ENCODE data around the gene KHDRBS2. TPM values are rescaled to one million over a fixed set of nuclear protein-coding genes. Genes with fewer than 3 reads are reported as not detected.

KHDRBS2 gene
- total and polyA plus RNA-seq, 2 donors (not counting 3 experiments of a cell fraction or from before 2014, with no cell fraction given), result not detected

DNA sequence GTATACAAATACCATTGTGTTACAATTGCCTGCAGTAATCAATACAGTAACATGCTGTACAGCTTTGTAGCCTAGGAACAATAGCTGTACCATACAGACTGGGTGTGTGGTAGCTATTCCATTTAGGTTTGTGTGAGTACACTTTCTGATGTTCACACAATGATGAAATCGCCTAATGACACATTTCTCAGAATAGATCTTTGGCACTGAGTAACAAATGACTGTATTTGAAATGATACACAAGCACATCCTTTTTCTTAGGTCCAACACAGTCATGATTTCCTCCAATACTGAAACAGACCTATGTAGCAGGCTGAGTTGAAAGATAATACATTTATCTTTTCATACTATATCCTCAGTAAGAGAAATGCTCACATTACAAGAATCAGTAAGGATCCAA, 13.9 kb downstream of the KHDRBS2 start:
- BruUV-seq (replicated peaks), result no TSS peak
- Histone ChIP-seq H2AFZ (ENCODE audit: low read depth, low read length) (no peak overlapping the region), H3K4me1 (ENCODE audit: control insufficient read depth, extremely low read depth, insufficient read depth, low read length) (no peaks in the 10 kb centered on the region), H3K9me1 (replicated peaks; ENCODE audit: control insufficient read depth, extremely low read depth, insufficient read depth, low read length) (no peaks in the 10 kb centered on the region), H3K36me3 (ENCODE audit: control insufficient read depth in 2 of 2, extremely low read depth in 1 of 2, insufficient read depth in 2 of 2, low read length in 2 of 2) (no peaks in the 10 kb centered on the region), H3K27me3 (ENCODE audit: control insufficient read depth in 2 of 2, insufficient read depth in 2 of 2, low read length in 2 of 2) (no peaks in the 10 kb centered on the region), H3K4me3 (replicated peaks in 1 of 3; ENCODE audit: insufficient read depth in 1 of 3, low read depth in 1 of 3, low read length in 3 of 3) (no peak overlapping the region), H3K9me3 (replicated peaks; ENCODE audit: control insufficient read depth, insufficient read depth, low read length) (peaks cover 4% of the 10 kb centered on the region), H3K27ac (ENCODE audit: insufficient read depth, low read depth, low read length) (no peak overlapping the region), H3K79me2 (ENCODE audit: control insufficient read depth, insufficient read depth, low read length) (no peaks in the 10 kb centered on the region), H3K9ac (replicated peaks; ENCODE audit: extremely low read depth, insufficient read depth, low read length) (no peak overlapping the region), H3K4me2 (ENCODE audit: insufficient read depth, low read length) (no peak overlapping the region), H4K20me1 (replicated peaks; ENCODE audit: control insufficient read depth, extremely low read depth, insufficient read depth, low read length) (no peaks in the 10 kb centered on the region)
- TF ChIP-seq POLR2A (IDR thresholded peaks at IDR 0.05; ENCODE audit: low read depth, low read length) (no peak), JUN (IDR thresholded peaks at IDR 0.05; ENCODE audit: borderline replicate concordance, insufficient read depth, insufficient read length, low read depth) (no peak), FOS (IDR thresholded peaks at IDR 0.05; ENCODE audit: borderline replicate concordance, insufficient read depth, low read length) (no peak), EZH2 (IDR thresholded peaks at IDR 0.05; ENCODE audit: borderline replicate concordance, low read depth, low read length, severe bottlenecking) (no peak), POLR2AphosphoS5 (IDR thresholded peaks at IDR 0.05; ENCODE audit: insufficient read depth, low read depth, low read length) (no peak), GATA2 (IDR thresholded peaks at IDR 0.05; ENCODE audit: insufficient read depth, insufficient read length, low read depth, low read length) (no peak), MYC (IDR thresholded peaks at IDR 0.05; ENCODE audit: low read depth, low read length) (no peak)
- TF ChIP-seq, protein P1, sequence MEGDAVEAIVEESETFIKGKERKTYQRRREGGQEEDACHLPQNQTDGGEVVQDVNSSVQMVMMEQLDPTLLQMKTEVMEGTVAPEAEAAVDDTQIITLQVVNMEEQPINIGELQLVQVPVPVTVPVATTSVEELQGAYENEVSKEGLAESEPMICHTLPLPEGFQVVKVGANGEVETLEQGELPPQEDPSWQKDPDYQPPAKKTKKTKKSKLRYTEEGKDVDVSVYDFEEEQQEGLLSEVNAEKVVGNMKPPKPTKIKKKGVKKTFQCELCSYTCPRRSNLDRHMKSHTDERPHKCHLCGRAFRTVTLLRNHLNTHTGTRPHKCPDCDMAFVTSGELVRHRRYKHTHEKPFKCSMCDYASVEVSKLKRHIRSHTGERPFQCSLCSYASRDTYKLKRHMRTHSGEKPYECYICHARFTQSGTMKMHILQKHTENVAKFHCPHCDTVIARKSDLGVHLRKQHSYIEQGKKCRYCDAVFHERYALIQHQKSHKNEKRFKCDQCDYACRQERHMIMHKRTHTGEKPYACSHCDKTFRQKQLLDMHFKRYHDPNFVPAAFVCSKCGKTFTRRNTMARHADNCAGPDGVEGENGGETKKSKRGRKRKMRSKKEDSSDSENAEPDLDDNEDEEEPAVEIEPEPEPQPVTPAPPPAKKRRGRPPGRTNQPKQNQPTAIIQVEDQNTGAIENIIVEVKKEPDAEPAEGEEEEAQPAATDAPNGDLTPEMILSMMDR (IDR thresholded peaks at IDR 0.05; ENCODE audit: extremely low read depth in 1 of 2, insufficient read depth in 1 of 2, low read depth in 1 of 2, low read length in 2 of 2), result no peak
- TF ChIP-seq, protein P2, sequence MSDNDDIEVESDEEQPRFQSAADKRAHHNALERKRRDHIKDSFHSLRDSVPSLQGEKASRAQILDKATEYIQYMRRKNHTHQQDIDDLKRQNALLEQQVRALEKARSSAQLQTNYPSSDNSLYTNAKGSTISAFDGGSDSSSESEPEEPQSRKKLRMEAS (IDR thresholded peaks at IDR 0.05; ENCODE audit: insufficient read depth, insufficient read length), result no peak
- CTCF ChIA-PET, result no interaction called here
- intact Hi-C loops (cut with micrococcal nuclease) (no loop called here), dilution Hi-C loops (cut with MboI; ENCODE audit: extremely low pct_ligation_motif_present, low sequenced_read_pairs) (no loop called here)
- POLR2A ChIA-PET, result no interaction called here
- FAIRE-seq (no peak), DNase-seq (ENCODE audit: low read depth, low spot score) (no peak)

Data from endothelial cell of umbilical vein (primary cell).